Ascending aorta (tissue), 2 donors: ENCODE results near the gene CRACR2A. TPM values are rescaled to one million over a fixed set of nuclear protein-coding genes. Genes with fewer than 3 reads are reported as not detected.

Source experiments
- DNase-seq, 2 donors: peaks; one replicate each; pipeline ENCODE4 v3.0.0-alpha.2; 2019; ENCODE audit warnings: low spot score in 2 of 2
- H3K27ac ChIP-seq, 2 donors: fragments of 200-600 bp; sonication (generic); one replicate each; pipeline ENCODE4 v1.5.1; 2016 to 2017; ENCODE audit warnings: mild to moderate bottlenecking in 1 of 2
- H3K27me3 ChIP-seq: fragments of 200-600 bp; sonication (generic); one replicate; pipeline ENCODE4 v1.5.1; 2017
- H3K36me3 ChIP-seq, 2 donors: fragments of 200-600 bp; sonication (generic); one replicate each; pipeline ENCODE4 v1.5.1; 2016
- H3K4me1 ChIP-seq, 2 donors: fragments of 200-600 bp; sonication (generic); one replicate each; pipeline ENCODE4 v1.5.1; 2016 to 2017; ENCODE audit warnings: mild to moderate bottlenecking in 1 of 2
- H3K4me3 ChIP-seq, 2 donors: fragments of 200-600 bp; sonication (generic); one replicate each; pipeline ENCODE4 v1.5.1; 2016 to 2017; ENCODE audit warnings: mild to moderate bottlenecking in 1 of 2
- H3K9me3 ChIP-seq, 2 donors: fragments of 200-600 bp; sonication (generic); one replicate each; pipeline ENCODE4 v1.5.1; 2016
- CTCF ChIP-seq, 3 experiments: fragments of 200-600 bp in 2 of 3; fragments of 450-650 bp in 1 of 3; sonication (generic) in 2 of 3; IDR thresholded peaks; one replicate each; pipeline ENCODE4 v1.5.1; 2016 to 2019; ENCODE audit warnings: antibody characterized with exemption in 3 of 3, mild to moderate bottlenecking in 1 of 3, moderate library complexity in 1 of 3
- intact Hi-C: fragments of 100-400 bp; cut with DNase I; formaldehyde crosslinking; loops from one replicate; pipeline ENCODE4 v1.15.1; 2023
- total RNA-seq: library from RNA; depleted of rRNA; stranded (reverse); fragments of >200 nt; gene quantifications from one replicate; pipeline ENCODE4 v1.1.0, GENCODE V29; 2016

Gene CRACR2A
- total RNA-seq, 1 donor from 2014 or later: 0.53 TPM

DNA sequence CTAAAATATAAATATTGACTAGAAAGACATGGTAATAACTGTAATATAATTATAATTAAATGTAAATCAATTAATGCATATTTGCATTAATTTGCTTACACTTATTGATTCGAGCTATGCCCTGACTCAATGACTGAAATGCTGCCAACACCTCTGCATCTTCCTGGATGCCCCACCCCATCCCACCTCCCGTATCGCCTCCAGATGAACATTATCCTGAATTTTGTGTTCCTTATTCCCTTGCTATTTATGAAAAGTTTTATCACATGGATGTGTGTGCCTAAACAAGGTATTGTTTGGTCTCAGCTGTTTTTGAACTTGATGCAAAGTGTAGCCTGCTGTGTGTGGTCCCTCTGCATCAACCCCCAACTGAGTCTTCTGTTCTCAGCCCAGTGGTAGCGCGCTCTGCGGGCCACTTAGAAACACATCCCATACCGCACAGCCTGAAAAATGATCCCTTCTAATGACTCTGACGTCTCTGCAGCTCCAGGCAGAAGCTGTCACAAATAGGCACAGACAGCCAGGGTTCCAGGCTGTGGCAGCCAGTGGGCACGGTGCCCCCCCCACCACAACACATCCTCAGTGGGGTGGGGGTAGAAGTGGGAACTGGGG is 165.4 kb downstream of the CRACR2A start:
- intact Hi-C loops: no loop called here
- Histone ChIP-seq H3K4me3 (no peak overlapping the region), H3K27ac (no peak overlapping the region), H3K36me3 (no peaks in the 10 kb centered on the region), H3K9me3 (no peaks in the 10 kb centered on the region), H3K27me3 (no peaks in the 10 kb centered on the region), H3K4me1 (no peaks in the 10 kb centered on the region)
- no peak for DNase-seq
- no peak for TF ChIP-seq CTCF (IDR thresholded peaks at IDR 0.05)

DNA sequence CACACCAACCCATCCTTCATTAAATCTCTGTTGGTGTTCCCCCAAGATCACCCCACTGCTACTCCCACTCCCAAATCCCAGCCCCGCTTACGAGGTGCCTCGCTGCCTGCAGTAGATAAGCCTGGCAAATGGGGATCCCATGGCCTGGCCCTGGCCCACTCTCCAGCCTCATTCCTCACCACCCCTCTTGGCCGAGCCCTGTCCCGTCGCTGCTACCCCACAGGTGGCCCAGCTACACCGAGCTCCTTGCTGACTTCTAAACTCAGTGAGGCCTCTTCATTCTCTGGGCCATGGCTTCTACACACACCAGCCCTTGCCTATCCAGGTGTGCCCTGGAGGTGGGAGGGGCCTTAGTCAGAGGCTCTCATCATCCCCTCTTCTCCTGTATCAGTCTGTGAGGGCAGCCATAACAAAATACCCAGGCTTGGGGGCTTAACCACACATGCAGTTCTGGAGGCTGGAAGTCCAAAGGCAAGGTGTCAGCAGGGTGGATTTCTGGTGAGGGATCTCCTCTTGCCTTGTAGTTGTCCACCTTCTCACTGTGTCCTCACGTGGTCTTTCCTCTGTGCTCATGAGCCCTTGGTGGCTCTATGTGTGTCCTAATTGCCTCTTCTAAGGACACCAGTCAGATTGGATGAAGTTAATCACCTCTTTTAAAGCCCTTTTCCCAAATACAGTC is 169.1 kb downstream of the CRACR2A start:
- intact Hi-C loops: no loop called here
- Histone ChIP-seq H3K4me1 (no peaks in the 10 kb centered on the region), H3K36me3 (no peaks in the 10 kb centered on the region), H3K9me3 (no peaks in the 10 kb centered on the region), H3K27ac (no peak overlapping the region), H3K27me3 (no peaks in the 10 kb centered on the region), H3K4me3 (no peak overlapping the region)
- DNase-seq: no peak
- no peak for TF ChIP-seq CTCF (IDR thresholded peaks at IDR 0.05)

GRCh38 chr12:3580094-3580749 is 172.7 kb downstream of the CRACR2A start:
- H3K4me1 ChIP-seq: no peaks in the 10 kb centered on the region
- no peak overlapping the region for H3K27ac ChIP-seq
- intact Hi-C loops: no loop called here
- H3K4me3 ChIP-seq: no peak overlapping the region
- TF ChIP-seq CTCF (IDR thresholded peaks at IDR 0.05): no peak
- no peak for DNase-seq
- no peaks in the 10 kb centered on the region for H3K9me3 ChIP-seq
- no peaks in the 10 kb centered on the region for H3K36me3 ChIP-seq
- H3K27me3 ChIP-seq: no peaks in the 10 kb centered on the region

DNA sequence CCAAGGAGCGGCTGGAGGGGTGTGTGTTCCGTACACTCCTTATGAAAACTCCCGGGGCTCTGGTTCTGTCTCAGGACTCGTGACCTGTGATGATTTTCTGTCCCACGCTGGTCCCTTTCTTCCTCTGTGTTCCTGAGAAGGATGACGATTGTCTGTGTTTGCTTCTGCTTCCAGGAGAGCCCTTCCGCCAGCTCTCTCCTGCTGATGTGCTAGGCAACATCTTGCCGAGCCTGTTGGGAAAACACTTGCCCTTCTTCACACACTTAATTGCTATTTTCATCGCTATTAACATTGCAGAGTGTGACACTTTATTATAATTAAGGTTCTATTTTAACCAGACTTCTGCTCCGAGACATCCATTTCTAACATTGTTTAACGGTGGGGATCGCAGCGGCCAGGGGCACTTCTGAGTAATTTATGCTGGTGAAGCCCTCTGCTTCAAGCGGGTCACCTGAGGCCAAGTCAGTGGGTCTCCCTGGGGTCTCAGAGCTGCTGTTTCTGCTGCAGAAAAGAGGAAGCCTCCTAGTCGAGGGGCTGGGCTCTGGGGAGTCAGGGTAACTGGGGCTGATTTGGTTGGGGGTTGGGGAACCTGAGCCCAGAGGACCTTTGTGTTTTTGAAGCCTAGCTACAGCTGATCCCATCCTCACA is 173.3 kb downstream of the CRACR2A start:
- Histone ChIP-seq H3K27me3 (no peaks in the 10 kb centered on the region), H3K36me3 (no peaks in the 10 kb centered on the region), H3K4me3 (no peak overlapping the region), H3K9me3 (no peaks in the 10 kb centered on the region), H3K4me1 (no peaks in the 10 kb centered on the region), H3K27ac (no peak overlapping the region)
- intact Hi-C loops: no loop called here
- no peak for DNase-seq
- TF ChIP-seq CTCF (IDR thresholded peaks at IDR 0.05): no peak

DNA sequence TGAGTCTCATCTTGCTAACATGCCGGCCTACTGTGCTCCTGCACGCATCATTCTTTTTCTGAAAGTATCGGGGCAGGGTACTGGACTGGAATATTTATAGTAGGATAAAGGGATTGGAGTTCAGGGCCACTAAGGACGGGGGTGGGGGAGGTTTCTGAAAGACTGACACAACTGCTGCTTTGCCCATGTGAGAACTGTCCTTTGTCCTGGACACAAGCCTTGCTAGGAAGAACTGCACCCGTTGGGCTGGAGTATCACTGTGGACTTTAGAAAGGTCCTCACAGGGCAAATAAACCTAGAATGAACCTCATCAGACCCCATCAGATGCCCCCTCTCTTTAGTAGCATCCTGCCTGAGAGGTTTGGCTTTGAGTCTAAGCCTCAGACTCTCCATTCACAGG is 174.4 kb downstream of the CRACR2A start:
- Histone ChIP-seq H3K27me3 (no peaks in the 10 kb centered on the region), H3K9me3 (no peaks in the 10 kb centered on the region), H3K4me3 (no peak overlapping the region), H3K27ac (no peak overlapping the region), H3K4me1 (no peaks in the 10 kb centered on the region), H3K36me3 (no peaks in the 10 kb centered on the region)
- no peak for DNase-seq
- TF ChIP-seq CTCF (IDR thresholded peaks at IDR 0.05): no peak
- intact Hi-C loops: no loop called here
